Measurements from ENCODE around the gene XPNPEP2. TPM values are rescaled to one million over a fixed set of nuclear protein-coding genes. Genes with fewer than 3 reads are reported as not detected.

XPNPEP2 gene
- total RNA-seq, 1 experiment from 2014 or later = 0.11 TPM

GRCh38 chrX:129714581-129714980 is 24.2 kb upstream of the XPNPEP2 start:
- ChIA-PET CTCF (interaction anchor here (1.0 kb wide), 1 partner anchor 12 kb away, joined by 3 read pairs; no protein-coding TSS in a partner anchor), POLR2A (interaction anchor here (0.6 kb wide), 1 partner anchor 54 kb away, joined by 6 read pairs; no protein-coding TSS in a partner anchor)
- H3K36me3 Mint-ChIP-seq = no peaks in the 10 kb centered on the region
- peaks cover 23% of the 10 kb centered on the region for H3K4me1 Mint-ChIP-seq
- H3K27me3 Mint-ChIP-seq (ENCODE audit: low read depth) = no peaks in the 10 kb centered on the region; the same call in 1 of the 2 replicates
- TF ChIP-seq HMGXB4 (CRISPR knock-in tag; IDR thresholded peaks at IDR 0.05) = no peak
- no peak for TF ChIP-seq ZBTB43 (CRISPR knock-in tag; IDR thresholded peaks at IDR 0.05)
- TF ChIP-seq TEAD4 (CRISPR knock-in tag; IDR thresholded peaks at IDR 0.05) = no peak
- no peak for TF ChIP-seq MYBL2 (CRISPR knock-in tag; IDR thresholded peaks at IDR 0.05)
- TF ChIP-seq SMAD3 (CRISPR knock-in tag; IDR thresholded peaks at IDR 0.05; ENCODE audit: borderline replicate concordance) = no peak
- no peak for TF ChIP-seq E2F4 (CRISPR knock-in tag; IDR thresholded peaks at IDR 0.05; ENCODE audit: borderline replicate concordance, low read depth)
- TF ChIP-seq ZNF121 (CRISPR knock-in tag; IDR thresholded peaks at IDR 0.05) = no peak
- TF ChIP-seq ATF6 (CRISPR knock-in tag; IDR thresholded peaks at IDR 0.05) = no peak
- TF ChIP-seq ZNF416 (CRISPR knock-in tag; IDR thresholded peaks at IDR 0.05) = no peak
- TF ChIP-seq ZBTB21 (CRISPR knock-in tag; IDR thresholded peaks at IDR 0.05; ENCODE audit: borderline replicate concordance) = no peak
- TF ChIP-seq USF1 (CRISPR knock-in tag; IDR thresholded peaks at IDR 0.05) = no peak
- TF ChIP-seq ZNF317 (CRISPR knock-in tag; IDR thresholded peaks at IDR 0.05; ENCODE audit: borderline replicate concordance, low read depth) = no peak
- no peak for TF ChIP-seq HMGA2 (CRISPR knock-in tag; IDR thresholded peaks at IDR 0.05)
- no peak for TF ChIP-seq GTF2I (CRISPR knock-in tag; conservative IDR thresholded peaks at IDR 0.05)
- TF ChIP-seq E2F5 (CRISPR knock-in tag; IDR thresholded peaks at IDR 0.05) = no peak
- TF ChIP-seq SP1 (CRISPR knock-in tag; conservative IDR thresholded peaks at IDR 0.05) = no peak
- no peak for ATAC-seq
- no peak overlapping the region for H3K27ac Mint-ChIP-seq
- no peak overlapping the region for H3K4me3 Mint-ChIP-seq
- no peak for DNase-seq (ENCODE audit: low spot score)
- no peaks in the 10 kb centered on the region for H3K9me3 Mint-ChIP-seq

- ChIA-PET POLR2A (no interaction called here), CTCF (interaction anchor here (1.7 kb wide), 1 partner anchor 61 kb away, joined by 6 read pairs; the partner anchor contains the start of gene APLN)
- Mint-ChIP-seq H3K4me1 (peaks cover 32% of the 10 kb centered on the region), H3K27me3 (ENCODE audit: low read depth) (no peaks in the 10 kb centered on the region; the same call in none of the 2 replicates), H3K27ac (no peak overlapping the region), H3K9me3 (no peaks in the 10 kb centered on the region), H3K36me3 (no peaks in the 10 kb centered on the region), H3K4me3 (no peak overlapping the region)
- ATAC-seq (no peak), DNase-seq (ENCODE audit: low spot score) (no peak)
- TF ChIP-seq ATF6 (CRISPR knock-in tag; IDR thresholded peaks at IDR 0.05) (no peak), E2F5 (CRISPR knock-in tag; IDR thresholded peaks at IDR 0.05) (no peak), SP1 (CRISPR knock-in tag; conservative IDR thresholded peaks at IDR 0.05) (no peak), NR1H2 (CRISPR knock-in tag; IDR thresholded peaks at IDR 0.05) (no peak), SOX15 (CRISPR knock-in tag; IDR thresholded peaks at IDR 0.05) (no peak), IRF1 (CRISPR knock-in tag; IDR thresholded peaks at IDR 0.05) (no peak), IRF2 (CRISPR knock-in tag; IDR thresholded peaks at IDR 0.05; ENCODE audit: borderline replicate concordance, low read depth) (no peak), ATF2 (CRISPR knock-in tag; IDR thresholded peaks at IDR 0.05; ENCODE audit: borderline replicate concordance, low read depth) (no peak)
These were observed 22.3 kb upstream of the XPNPEP2 start for GRCh38 chrX:129716507-129716906.
